Panc1 (cell line): ENCODE results near the gene NMRAL1. TPM values are rescaled to one million over a fixed set of nuclear protein-coding genes. Genes with fewer than 3 reads are reported as not detected.

Source experiments
- ATAC-seq: fragments of 200-7000 bp; cut with Tn5 transposase; 2 replicates; pipeline ENCODE4 v1.9.1; 2020; ENCODE audit warnings: mild to moderate bottlenecking, moderate library complexity
- BruUV-seq: library from RNA; stranded (reverse); fragments of 400-500 nt; replicated peaks from 2 replicates; lab custom pipeline; 2021; lab: Mats Ljungman, UMichigan
- CTCF ChIA-PET: fragments of 300-600 bp; sonication (Branson Sonifier 250); formaldehyde crosslinking; loops from one replicate; lab custom pipeline; 2022; ENCODE audit warnings: antibody characterized with exemption; lab: Charles Lee
- POLR2A ChIA-PET: fragments of 300-600 bp; sonication (Branson Sonifier 250); formaldehyde crosslinking; loops from one replicate; lab custom pipeline; 2022; ENCODE audit warnings: antibody characterized with exemption; lab: Charles Lee
- DNase-seq: peaks from one replicate; pipeline ENCODE4 v3.0.0-alpha.2; 2010; ENCODE audit warnings: low read depth, low spot score
- H3K27ac ChIP-seq: 2 replicates; pipeline ENCODE4 v1.5.1; 2011; ENCODE audit warnings: mild to moderate bottlenecking, low read length, inconsistent platforms
- H3K27me3 ChIP-seq: fragments of 200-500 bp; sonication (Bioruptor generic); 2 replicates; pipeline ENCODE4 v1.6.0; 2014; ENCODE audit warnings: low read length, inconsistent platforms; ENCODE audit not compliant: control insufficient read depth, insufficient read depth
- H3K36me3 ChIP-seq: fragments of 200-500 bp; sonication (Bioruptor generic); 2 replicates; pipeline ENCODE4 v1.5.1; 2014; ENCODE audit warnings: inconsistent platforms, mild to moderate bottlenecking, low read length, moderate library complexity; ENCODE audit not compliant: control insufficient read depth, insufficient read depth
- H3K4me1 ChIP-seq: 2 replicates; pipeline ENCODE4 v1.5.1; 2011; ENCODE audit warnings: inconsistent platforms, mild to moderate bottlenecking, low read length, moderate library complexity; ENCODE audit not compliant: control insufficient read depth, insufficient read depth
- H3K4me3 ChIP-seq, 2 experiments: 2 replicates each; pipeline ENCODE4 v1.5.1; 2011 to 2012; ENCODE audit warnings: low read depth in 2 of 2, low read length in 2 of 2, mild to moderate bottlenecking in 2 of 2, inconsistent platforms in 1 of 2, moderate library complexity in 1 of 2
- H3K9me3 ChIP-seq: fragments of 200-500 bp; sonication (Bioruptor generic); 2 replicates; pipeline ENCODE4 v1.5.1; 2014; ENCODE audit warnings: low read depth, mild to moderate bottlenecking, inconsistent platforms, low read length, moderate library complexity; ENCODE audit not compliant: control insufficient read depth, insufficient read depth
- POLR2AphosphoS5 ChIP-seq: IDR thresholded peaks from 2 replicates; pipeline ENCODE4 v1.6.1; 2012; ENCODE audit warnings: mild to moderate bottlenecking, low read depth, low read length, moderate library complexity
- SIN3A ChIP-seq: IDR thresholded peaks from 2 replicates; pipeline ENCODE4 v1.6.1; 2012; ENCODE audit warnings: low read depth, mild to moderate bottlenecking, low read length, moderate library complexity, borderline replicate concordance; ENCODE audit not compliant: insufficient read depth
- TCF7L2 ChIP-seq: IDR thresholded peaks from 2 replicates; pipeline ENCODE4 v1.6.1; 2011; ENCODE audit warnings: mild to moderate bottlenecking, low read depth, low read length, inconsistent platforms
- in situ Hi-C: cut with HindIII; loops from 2 replicates; pipeline ENCODE4 v1.10.0; 2016; ENCODE audit warnings: low sequenced_read_pairs, low pct_unique_long_range_greater_than_20kb
- intact Hi-C: fragments of 100-400 bp; cut with micrococcal nuclease; formaldehyde crosslinking; loops from one replicate; pipeline ENCODE4 v1.10.0; 2022; ENCODE audit not compliant: unreplicated experiment
- total RNA-seq: library from RNA; stranded (reverse); gene quantifications from one replicate; pipeline ENCODE4 v1.2.1, GENCODE V29; 2021; ENCODE audit not compliant: unreplicated experiment
- TF ChIP-seq, protein P1 (sequence below), 2 experiments: IDR thresholded peaks; 2 replicates each; pipeline ENCODE4 v1.6.1; 2011 to 2012; ENCODE audit warnings: low read depth in 2 of 2, control low read depth in 1 of 2, low read length in 1 of 2, mild to moderate bottlenecking in 1 of 2, moderate library complexity in 1 of 2; ENCODE audit not compliant: insufficient read depth in 1 of 2
- TF ChIP-seq, protein P2 (sequence below): fragments of 450-650 bp; IDR thresholded peaks from 2 replicates; pipeline ENCODE4 v1.5.1; 2017; ENCODE audit warnings: mild to moderate bottlenecking

The NMRAL1 gene
- total RNA-seq, 1 experiment from 2014 or later, result 109 TPM

DNA sequence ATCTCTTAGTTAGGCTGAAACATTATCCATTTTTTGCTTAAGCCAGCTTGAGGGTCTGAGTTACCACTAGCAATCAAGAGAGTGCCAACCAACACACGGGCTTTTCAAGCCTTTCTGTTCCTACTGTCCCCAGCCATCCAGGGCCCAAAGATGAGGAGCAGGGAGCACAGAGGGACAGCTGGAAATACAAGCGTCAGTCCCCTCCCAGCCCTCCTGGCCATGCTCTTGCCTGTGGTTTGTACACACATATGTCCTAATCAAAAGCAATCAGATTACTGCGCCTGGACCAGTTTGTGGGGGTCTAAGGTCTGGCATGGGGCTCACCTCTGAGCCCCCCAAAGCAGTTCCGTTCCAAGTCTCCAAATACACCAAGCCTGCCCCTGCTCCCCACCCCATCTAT lies 61.6 kb downstream of the NMRAL1 start:
- no peak overlapping the region for H3K4me3 ChIP-seq
- DNase-seq (no peak), ATAC-seq (no peak)
- no peaks in the 10 kb centered on the region for H3K36me3 ChIP-seq
- TF ChIP-seq POLR2AphosphoS5, result no peak
- no peak for TF ChIP-seq SIN3A
- TF ChIP-seq, protein P1, sequence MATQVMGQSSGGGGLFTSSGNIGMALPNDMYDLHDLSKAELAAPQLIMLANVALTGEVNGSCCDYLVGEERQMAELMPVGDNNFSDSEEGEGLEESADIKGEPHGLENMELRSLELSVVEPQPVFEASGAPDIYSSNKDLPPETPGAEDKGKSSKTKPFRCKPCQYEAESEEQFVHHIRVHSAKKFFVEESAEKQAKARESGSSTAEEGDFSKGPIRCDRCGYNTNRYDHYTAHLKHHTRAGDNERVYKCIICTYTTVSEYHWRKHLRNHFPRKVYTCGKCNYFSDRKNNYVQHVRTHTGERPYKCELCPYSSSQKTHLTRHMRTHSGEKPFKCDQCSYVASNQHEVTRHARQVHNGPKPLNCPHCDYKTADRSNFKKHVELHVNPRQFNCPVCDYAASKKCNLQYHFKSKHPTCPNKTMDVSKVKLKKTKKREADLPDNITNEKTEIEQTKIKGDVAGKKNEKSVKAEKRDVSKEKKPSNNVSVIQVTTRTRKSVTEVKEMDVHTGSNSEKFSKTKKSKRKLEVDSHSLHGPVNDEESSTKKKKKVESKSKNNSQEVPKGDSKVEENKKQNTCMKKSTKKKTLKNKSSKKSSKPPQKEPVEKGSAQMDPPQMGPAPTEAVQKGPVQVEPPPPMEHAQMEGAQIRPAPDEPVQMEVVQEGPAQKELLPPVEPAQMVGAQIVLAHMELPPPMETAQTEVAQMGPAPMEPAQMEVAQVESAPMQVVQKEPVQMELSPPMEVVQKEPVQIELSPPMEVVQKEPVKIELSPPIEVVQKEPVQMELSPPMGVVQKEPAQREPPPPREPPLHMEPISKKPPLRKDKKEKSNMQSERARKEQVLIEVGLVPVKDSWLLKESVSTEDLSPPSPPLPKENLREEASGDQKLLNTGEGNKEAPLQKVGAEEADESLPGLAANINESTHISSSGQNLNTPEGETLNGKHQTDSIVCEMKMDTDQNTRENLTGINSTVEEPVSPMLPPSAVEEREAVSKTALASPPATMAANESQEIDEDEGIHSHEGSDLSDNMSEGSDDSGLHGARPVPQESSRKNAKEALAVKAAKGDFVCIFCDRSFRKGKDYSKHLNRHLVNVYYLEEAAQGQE (IDR thresholded peaks at IDR 0.05; ENCODE audit: insufficient read depth in 1 of 2, low read depth in 2 of 2, low read length in 1 of 2), result no peak
- no peak for TF ChIP-seq TCF7L2
- TF ChIP-seq, protein P2, sequence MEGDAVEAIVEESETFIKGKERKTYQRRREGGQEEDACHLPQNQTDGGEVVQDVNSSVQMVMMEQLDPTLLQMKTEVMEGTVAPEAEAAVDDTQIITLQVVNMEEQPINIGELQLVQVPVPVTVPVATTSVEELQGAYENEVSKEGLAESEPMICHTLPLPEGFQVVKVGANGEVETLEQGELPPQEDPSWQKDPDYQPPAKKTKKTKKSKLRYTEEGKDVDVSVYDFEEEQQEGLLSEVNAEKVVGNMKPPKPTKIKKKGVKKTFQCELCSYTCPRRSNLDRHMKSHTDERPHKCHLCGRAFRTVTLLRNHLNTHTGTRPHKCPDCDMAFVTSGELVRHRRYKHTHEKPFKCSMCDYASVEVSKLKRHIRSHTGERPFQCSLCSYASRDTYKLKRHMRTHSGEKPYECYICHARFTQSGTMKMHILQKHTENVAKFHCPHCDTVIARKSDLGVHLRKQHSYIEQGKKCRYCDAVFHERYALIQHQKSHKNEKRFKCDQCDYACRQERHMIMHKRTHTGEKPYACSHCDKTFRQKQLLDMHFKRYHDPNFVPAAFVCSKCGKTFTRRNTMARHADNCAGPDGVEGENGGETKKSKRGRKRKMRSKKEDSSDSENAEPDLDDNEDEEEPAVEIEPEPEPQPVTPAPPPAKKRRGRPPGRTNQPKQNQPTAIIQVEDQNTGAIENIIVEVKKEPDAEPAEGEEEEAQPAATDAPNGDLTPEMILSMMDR, result no peak
- H3K9me3 ChIP-seq, result no peaks in the 10 kb centered on the region
- POLR2A ChIA-PET, result interaction anchor here (0.6 kb wide), 1 partner anchor 472 kb away, joined by 3 read pairs; no protein-coding TSS in a partner anchor
- no peaks in the 10 kb centered on the region for H3K27me3 ChIP-seq
- BruUV-seq, result no TSS peak
- peaks cover 7% of the 10 kb centered on the region for H3K4me1 ChIP-seq
- CTCF ChIA-PET, result no interaction called here
- intact Hi-C loops, result no loop called here
- in situ Hi-C loops, result no loop called here
- no peak overlapping the region for H3K27ac ChIP-seq

- ATAC-seq (no peak), DNase-seq (no peak)
- peaks cover 7% of the 10 kb centered on the region for H3K4me1 ChIP-seq
- POLR2A ChIA-PET, result no interaction called here
- H3K9me3 ChIP-seq, result no peaks in the 10 kb centered on the region
- in situ Hi-C loops (no loop called here), intact Hi-C loops (no loop called here)
- TF ChIP-seq POLR2AphosphoS5, result no peak
- TF ChIP-seq, protein P1 (IDR thresholded peaks at IDR 0.05; ENCODE audit: insufficient read depth in 1 of 2, low read depth in 2 of 2, low read length in 1 of 2), result no peak
- no peak for TF ChIP-seq TCF7L2
- TF ChIP-seq, protein P2, result no peak
- no peak for TF ChIP-seq SIN3A
- H3K27ac ChIP-seq, result no peak overlapping the region
- H3K27me3 ChIP-seq, result no peaks in the 10 kb centered on the region
- peaks cover 2% of the 10 kb centered on the region; the same call in 1 of the 2 replicates for H3K36me3 ChIP-seq
- BruUV-seq, result no TSS peak
- CTCF ChIA-PET, result no interaction called here
- no peak overlapping the region for H3K4me3 ChIP-seq
Measured at GRCh38 chr16:4412159-4412558, 62.3 kb downstream of the NMRAL1 start.

Other genes starting within 250 kb of the NMRAL1 start
- gene SRL, start 232.5 kb downstream of the NMRAL1 start, total RNA-seq, result not detected
- 11.1 TPM for gene TFAP4, start 201.6 kb downstream of the NMRAL1 start, total RNA-seq
- gene GLIS2, start 158.6 kb downstream of the NMRAL1 start, total RNA-seq, result 87.3 TPM
- gene PAM16, start 123.3 kb downstream of the NMRAL1 start, total RNA-seq, result 104 TPM
- gene VASN, start 102.8 kb downstream of the NMRAL1 start, total RNA-seq, result 33.5 TPM
- gene CORO7, start 58.0 kb downstream of the NMRAL1 start, total RNA-seq, result 37.5 TPM
- 68.7 TPM for gene DNAJA3, start 48.8 kb downstream of the NMRAL1 start, total RNA-seq
- 72.6 TPM for gene HMOX2, start 1.8 kb upstream of the NMRAL1 start, total RNA-seq
- gene CDIP1, start 64.1 kb upstream of the NMRAL1 start, total RNA-seq, result 26.8 TPM
- 0.15 TPM for gene C16orf96, start 81.7 kb upstream of the NMRAL1 start, total RNA-seq
- 29.9 TPM for gene UBALD1, start 140.3 kb upstream of the NMRAL1 start, total RNA-seq
- 59.7 TPM for gene MGRN1, start 150.2 kb upstream of the NMRAL1 start, total RNA-seq
- 42.9 TPM for gene NUDT16L1, start 218.9 kb upstream of the NMRAL1 start, total RNA-seq